HL-60 (cell line): ENCODE results near the gene IL1RAPL1.
"Not testable (repeated sequence)": the region's sequence is repeated elsewhere in the genome, so short reads cannot be mapped to it uniquely, and the experiment has no call there.

ENCODE experiments used
- DNase-seq, 2 experiments: peaks; one replicate each; pipeline ENCODE4 v3.0.0-alpha.2; 2010 to 2020; ENCODE audit warnings: low read depth in 1 of 2, low spot score in 1 of 2
- H3K27ac ChIP-seq: fragments of 250-450 bp; sonication (Bioruptor Pico); replicated peaks from 2 replicates; pipeline ENCODE4 v1.5.1; 2020; ENCODE audit warnings: mild to moderate bottlenecking, moderate library complexity
- H3K27me3 ChIP-seq: fragments of 250-450 bp; sonication (Bioruptor Pico); 2 replicates; pipeline ENCODE4 v1.5.1; 2021; ENCODE audit warnings: mild to moderate bottlenecking, moderate library complexity; ENCODE audit not compliant: insufficient read depth, poor library complexity, severe bottlenecking
- H3K4me3 ChIP-seq: replicated peaks from 2 replicates; pipeline ENCODE4 v1.5.1; 2011; ENCODE audit warnings: mild to moderate bottlenecking, control low read depth, low read length; ENCODE audit not compliant: insufficient read depth
- GABPA ChIP-seq: IDR thresholded peaks from 2 replicates; pipeline ENCODE4 v1.6.1; 2012; ENCODE audit warnings: low read depth
- POLR2AphosphoS5 ChIP-seq: IDR thresholded peaks from 2 replicates; pipeline ENCODE4 v1.6.1; 2012; ENCODE audit warnings: low read depth
- REST ChIP-seq: IDR thresholded peaks from 2 replicates; pipeline ENCODE4 v1.6.1; 2012; ENCODE audit warnings: low read depth; ENCODE audit not compliant: insufficient replicate concordance
- SPI1 ChIP-seq: IDR thresholded peaks from 2 replicates; pipeline ENCODE4 v1.6.1; 2012; ENCODE audit warnings: low read depth, mild to moderate bottlenecking, borderline replicate concordance
- TF ChIP-seq, protein P1 (sequence below): IDR thresholded peaks from one replicate; pipeline ENCODE4 v1.5.1; 2011; ENCODE audit warnings: low read length, control low read depth, inconsistent platforms; ENCODE audit not compliant: insufficient read depth

The IL1RAPL1 gene

DNA sequence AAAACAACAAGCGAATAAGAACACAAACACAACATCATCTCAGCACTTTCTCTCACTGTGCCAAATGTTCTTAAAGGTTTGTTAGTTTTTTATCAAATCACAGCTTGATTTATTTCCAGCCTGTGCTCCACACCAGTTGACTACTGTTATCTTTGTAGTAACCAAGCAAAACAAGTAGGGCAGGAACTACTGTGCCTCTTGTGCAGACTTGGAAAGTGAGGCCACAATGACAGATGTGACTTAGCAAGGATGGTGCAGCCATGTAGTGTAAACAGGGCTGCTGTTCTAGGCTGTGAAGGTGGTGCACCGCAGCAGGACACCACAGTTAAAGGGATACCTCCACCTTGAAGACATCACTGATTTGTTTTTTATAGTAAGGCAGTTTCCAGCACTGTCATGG, 170.0 kb downstream of the IL1RAPL1 start:
- no peak overlapping the region for H3K4me3 ChIP-seq
- TF ChIP-seq REST (no peak), POLR2AphosphoS5 (no peak), SPI1 (no peak), GABPA (no peak)
- TF ChIP-seq, protein P1, sequence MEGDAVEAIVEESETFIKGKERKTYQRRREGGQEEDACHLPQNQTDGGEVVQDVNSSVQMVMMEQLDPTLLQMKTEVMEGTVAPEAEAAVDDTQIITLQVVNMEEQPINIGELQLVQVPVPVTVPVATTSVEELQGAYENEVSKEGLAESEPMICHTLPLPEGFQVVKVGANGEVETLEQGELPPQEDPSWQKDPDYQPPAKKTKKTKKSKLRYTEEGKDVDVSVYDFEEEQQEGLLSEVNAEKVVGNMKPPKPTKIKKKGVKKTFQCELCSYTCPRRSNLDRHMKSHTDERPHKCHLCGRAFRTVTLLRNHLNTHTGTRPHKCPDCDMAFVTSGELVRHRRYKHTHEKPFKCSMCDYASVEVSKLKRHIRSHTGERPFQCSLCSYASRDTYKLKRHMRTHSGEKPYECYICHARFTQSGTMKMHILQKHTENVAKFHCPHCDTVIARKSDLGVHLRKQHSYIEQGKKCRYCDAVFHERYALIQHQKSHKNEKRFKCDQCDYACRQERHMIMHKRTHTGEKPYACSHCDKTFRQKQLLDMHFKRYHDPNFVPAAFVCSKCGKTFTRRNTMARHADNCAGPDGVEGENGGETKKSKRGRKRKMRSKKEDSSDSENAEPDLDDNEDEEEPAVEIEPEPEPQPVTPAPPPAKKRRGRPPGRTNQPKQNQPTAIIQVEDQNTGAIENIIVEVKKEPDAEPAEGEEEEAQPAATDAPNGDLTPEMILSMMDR = no peak
- DNase-seq = no peak
- H3K27ac ChIP-seq = no peak overlapping the region
- H3K27me3 ChIP-seq = no peaks in the 10 kb centered on the region

- not testable (repeated sequence) for H3K27me3 ChIP-seq, DNase-seq, H3K4me3 ChIP-seq, H3K27ac ChIP-seq
Observed at GRCh38 chrX:28766561-28766960, 179.3 kb downstream of the IL1RAPL1 start.

- TF ChIP-seq, protein P1 = no peak
- TF ChIP-seq REST (no peak), SPI1 (no peak), POLR2AphosphoS5 (no peak), GABPA (no peak)
- H3K4me3 ChIP-seq = no peak overlapping the region
- no peak for DNase-seq
- H3K27ac ChIP-seq = no peak overlapping the region
- no peaks in the 10 kb centered on the region for H3K27me3 ChIP-seq
Observed at GRCh38 chrX:28773807-28774206, 186.6 kb downstream of the IL1RAPL1 start.

DNA sequence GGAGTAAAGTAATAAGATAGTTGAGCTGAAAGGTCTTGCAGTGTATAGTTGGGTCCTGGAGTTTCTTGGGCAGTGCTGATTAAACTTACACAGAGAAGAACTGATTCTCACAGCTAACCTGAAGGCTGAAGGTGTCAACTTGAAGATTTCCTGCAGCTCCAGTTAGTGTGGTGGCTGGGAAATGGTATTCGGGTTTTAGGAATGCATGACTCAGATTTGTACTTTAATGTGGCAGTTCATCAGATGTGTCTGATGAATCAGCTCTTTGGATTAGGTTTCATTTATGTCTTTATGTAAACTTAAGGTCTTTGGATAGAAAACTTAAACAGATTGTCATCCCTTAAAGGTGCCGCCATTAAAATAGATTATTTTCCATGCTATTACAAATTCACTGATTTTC, 200.0 kb downstream of the IL1RAPL1 start:
- TF ChIP-seq POLR2AphosphoS5 (no peak), GABPA (no peak), SPI1 (no peak), REST (no peak)
- TF ChIP-seq, protein P1 = no peak
- Histone ChIP-seq H3K27ac (no peak overlapping the region), H3K27me3 (no peaks in the 10 kb centered on the region), H3K4me3 (no peak overlapping the region)
- DNase-seq = no peak

- H3K27ac ChIP-seq, H3K27me3 ChIP-seq, H3K4me3 ChIP-seq, DNase-seq: not testable (repeated sequence)
Observed at GRCh38 chrX:28800671-28801070, 213.4 kb downstream of the IL1RAPL1 start.
